ENCODE data around the gene KCNJ6. TPM values are rescaled to one million over a fixed set of nuclear protein-coding genes. Genes with fewer than 3 reads are reported as not detected.

The KCNJ6 gene
- total and polyA plus RNA-seq, 4 experiments from 2014 or later, result not detected

DNA sequence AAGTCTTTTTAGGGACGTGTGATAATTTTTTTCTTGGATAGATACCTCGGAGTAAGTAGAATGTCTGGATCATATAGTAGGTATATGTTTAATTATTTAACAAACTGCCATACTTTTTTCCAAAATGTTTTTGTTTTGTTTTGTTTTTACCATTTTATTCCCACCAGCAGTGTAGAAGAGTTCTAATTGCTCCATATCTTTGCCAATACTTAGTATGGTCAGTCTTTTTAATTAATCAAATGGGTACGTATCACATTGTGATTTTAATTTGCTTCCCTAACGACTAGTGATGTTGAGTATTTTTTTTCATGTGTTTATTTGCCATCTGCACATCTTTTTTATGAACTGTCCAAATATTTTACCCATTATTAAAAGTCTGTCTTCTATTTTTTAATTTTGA is 23.6 kb upstream of the KCNJ6 start:
- CTCF ChIA-PET (ENCODE audit: partially characterized antibody), result no interaction called here
- Mint-ChIP-seq H3K4me3 (no peak overlapping the region), H3K27me3 (no peaks in the 10 kb centered on the region), H3K9me3 (peaks cover 0 to 21% (median 7%) of the 10 kb centered on the region in 8 donors), H3K36me3 (no peaks in the 10 kb centered on the region), H3K27ac (no peak overlapping the region), H3K4me1 (no peaks in the 10 kb centered on the region)
- H3K36me3 ChIP-seq (ENCODE audit: insufficient read depth, low read length), result no peaks in the 10 kb centered on the region
- intact Hi-C loops (cut with micrococcal nuclease), result no loop called here
- no peaks in the 10 kb centered on the region for H3K4me1 ChIP-seq (ENCODE audit: insufficient read depth, low read length)
- no peak overlapping the region for H3K27ac ChIP-seq (ENCODE audit: low read depth, low read length)
- DNase-seq, result no peak
- no peaks in the 10 kb centered on the region for H3K9me3 ChIP-seq (ENCODE audit: control insufficient read depth in 1 of 2, low read length in 2 of 2)
- H3K27me3 ChIP-seq (ENCODE audit: insufficient read depth, low read length), result no peaks in the 10 kb centered on the region
- POLR2A ChIA-PET (ENCODE audit: partially characterized antibody), result no interaction called here
- no peak overlapping the region for H3K4me3 ChIP-seq (ENCODE audit: low read length in 2 of 2)

DNA sequence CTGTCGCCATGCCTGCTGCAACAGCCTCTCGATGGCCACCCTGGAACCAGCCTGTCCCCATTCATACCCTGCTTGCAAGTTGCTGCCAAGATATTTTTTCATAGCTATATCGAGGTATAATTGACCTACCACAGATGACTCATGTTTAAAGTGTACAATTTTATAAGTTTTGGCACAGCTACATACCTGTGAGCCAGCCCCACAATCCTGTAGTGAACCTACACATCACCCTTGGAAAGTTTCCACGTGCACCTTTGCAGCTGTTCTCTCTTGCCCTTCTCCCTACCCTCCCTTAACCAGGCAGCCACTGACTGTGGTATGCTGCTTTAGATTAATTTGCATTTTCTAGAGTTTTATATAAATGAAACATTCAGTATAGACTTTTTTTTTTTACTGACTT is 23.0 kb upstream of the KCNJ6 start:
- CTCF ChIA-PET (ENCODE audit: partially characterized antibody), result no interaction called here
- Histone ChIP-seq H3K4me1 (ENCODE audit: insufficient read depth, low read length) (no peaks in the 10 kb centered on the region), H3K36me3 (ENCODE audit: insufficient read depth, low read length) (no peaks in the 10 kb centered on the region), H3K27ac (ENCODE audit: low read depth, low read length) (no peak overlapping the region), H3K4me3 (ENCODE audit: low read length in 2 of 2) (no peak overlapping the region), H3K9me3 (ENCODE audit: control insufficient read depth in 1 of 2, low read length in 2 of 2) (no peaks in the 10 kb centered on the region), H3K27me3 (ENCODE audit: insufficient read depth, low read length) (no peaks in the 10 kb centered on the region)
- H3K36me3 Mint-ChIP-seq, result no peaks in the 10 kb centered on the region
- no peaks in the 10 kb centered on the region for H3K27me3 Mint-ChIP-seq
- intact Hi-C loops (cut with micrococcal nuclease), result no loop called here
- peaks cover 0 to 21% (median 9%) of the 10 kb centered on the region in 8 donors for H3K9me3 Mint-ChIP-seq
- POLR2A ChIA-PET (ENCODE audit: partially characterized antibody), result no interaction called here
- no peak for DNase-seq
- no peaks in the 10 kb centered on the region for H3K4me1 Mint-ChIP-seq
- H3K27ac Mint-ChIP-seq, result no peak overlapping the region
- H3K4me3 Mint-ChIP-seq, result no peak overlapping the region

GRCh38 chr21:37937668-37938067 is 21.4 kb upstream of the KCNJ6 start:
- no peak overlapping the region for H3K27ac Mint-ChIP-seq

DNA sequence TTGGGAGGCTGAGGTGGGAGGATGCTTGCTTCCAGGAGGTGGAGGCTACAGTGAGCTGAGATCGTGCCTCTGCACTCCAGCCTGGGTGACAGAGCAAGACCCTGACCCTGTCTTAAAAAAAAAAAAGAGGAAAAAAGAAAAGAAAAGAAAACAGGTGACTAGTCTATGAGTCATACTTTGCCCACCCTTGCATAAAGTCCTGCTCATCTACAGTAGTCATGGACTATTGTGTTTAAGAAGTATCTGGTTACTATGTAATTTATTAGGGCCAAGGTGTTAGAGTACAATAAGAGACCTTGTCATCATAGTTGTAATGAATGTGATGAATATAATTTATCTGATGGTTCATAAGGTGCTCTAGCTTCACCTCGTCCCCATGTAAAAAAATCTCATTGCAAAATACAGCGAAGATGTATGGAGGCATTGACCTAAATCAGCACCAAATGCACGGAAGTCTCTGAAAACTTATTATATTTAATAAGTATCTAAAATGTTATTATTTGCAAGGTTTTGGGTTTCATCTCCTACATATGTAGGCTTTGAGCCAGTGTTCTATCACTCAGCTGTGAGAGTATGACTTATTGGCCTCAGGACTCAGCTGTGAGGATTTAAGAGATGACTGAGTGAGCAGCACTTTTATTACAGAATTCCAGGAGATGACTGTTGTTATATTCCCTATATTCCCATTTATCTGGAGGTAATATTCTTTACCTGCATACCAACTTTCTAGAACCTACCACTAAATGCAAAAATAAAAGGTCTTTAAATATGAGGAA is 19.9 kb upstream of the KCNJ6 start:
- no peaks in the 10 kb centered on the region for H3K36me3 Mint-ChIP-seq
- H3K4me1 ChIP-seq (ENCODE audit: insufficient read depth, low read length), result no peaks in the 10 kb centered on the region
- no peak overlapping the region for H3K4me3 ChIP-seq (ENCODE audit: low read length in 2 of 2)
- peaks cover 7 to 38% (median 21%) of the 10 kb centered on the region in 8 donors for H3K9me3 Mint-ChIP-seq
- H3K4me3 Mint-ChIP-seq, result no peak overlapping the region
- no peaks in the 10 kb centered on the region for H3K27me3 ChIP-seq (ENCODE audit: insufficient read depth, low read length)
- H3K36me3 ChIP-seq (ENCODE audit: insufficient read depth, low read length), result no peaks in the 10 kb centered on the region
- no peak overlapping the region for H3K27ac ChIP-seq (ENCODE audit: low read depth, low read length)
- no peaks in the 10 kb centered on the region for H3K4me1 Mint-ChIP-seq
- CTCF ChIA-PET (ENCODE audit: partially characterized antibody), result no interaction called here
- H3K27me3 Mint-ChIP-seq, result no peaks in the 10 kb centered on the region
- no peak overlapping the region for H3K27ac Mint-ChIP-seq
- POLR2A ChIA-PET (ENCODE audit: partially characterized antibody), result no interaction called here
- DNase-seq, result no peak
- intact Hi-C loops (cut with micrococcal nuclease), result no loop called here
- no peaks in the 10 kb centered on the region for H3K9me3 ChIP-seq (ENCODE audit: control insufficient read depth in 1 of 2, low read length in 2 of 2)

More at GRCh38 chr21:37937668-37938067, 21.4 kb upstream of the KCNJ6 start:
- no peak for DNase-seq
- no peaks in the 10 kb centered on the region for H3K27me3 Mint-ChIP-seq
- Histone ChIP-seq H3K9me3 (ENCODE audit: control insufficient read depth in 1 of 2, low read length in 2 of 2) (no peaks in the 10 kb centered on the region), H3K36me3 (ENCODE audit: insufficient read depth, low read length) (no peaks in the 10 kb centered on the region), H3K27me3 (ENCODE audit: insufficient read depth, low read length) (no peaks in the 10 kb centered on the region), H3K4me1 (ENCODE audit: insufficient read depth, low read length) (no peaks in the 10 kb centered on the region), H3K27ac (ENCODE audit: low read depth, low read length) (no peak overlapping the region), H3K4me3 (ENCODE audit: low read length in 2 of 2) (no peak overlapping the region)
- POLR2A ChIA-PET (ENCODE audit: partially characterized antibody), result no interaction called here
- CTCF ChIA-PET (ENCODE audit: partially characterized antibody), result no interaction called here
- H3K9me3 Mint-ChIP-seq, result peaks cover 7 to 25% (median 18%) of the 10 kb centered on the region in 8 donors
- H3K36me3 Mint-ChIP-seq, result no peaks in the 10 kb centered on the region
- H3K4me3 Mint-ChIP-seq, result no peak overlapping the region
- no peaks in the 10 kb centered on the region for H3K4me1 Mint-ChIP-seq
- intact Hi-C loops (cut with micrococcal nuclease), result no loop called here

- Histone ChIP-seq H3K9me3 (ENCODE audit: control insufficient read depth in 1 of 2, low read length in 2 of 2) (no peaks in the 10 kb centered on the region), H3K4me3 (ENCODE audit: low read length in 2 of 2) (no peak overlapping the region), H3K4me1 (ENCODE audit: insufficient read depth, low read length) (no peaks in the 10 kb centered on the region), H3K27ac (ENCODE audit: low read depth, low read length) (no peak overlapping the region), H3K36me3 (ENCODE audit: insufficient read depth, low read length) (no peaks in the 10 kb centered on the region), H3K27me3 (ENCODE audit: insufficient read depth, low read length) (no peaks in the 10 kb centered on the region)
- no peak for DNase-seq
- no peaks in the 10 kb centered on the region for H3K36me3 Mint-ChIP-seq
- intact Hi-C loops (cut with micrococcal nuclease), result no loop called here
- ChIA-PET CTCF (ENCODE audit: partially characterized antibody) (no interaction called here), POLR2A (ENCODE audit: partially characterized antibody) (no interaction called here)
- no peak overlapping the region for H3K27ac Mint-ChIP-seq
- H3K4me1 Mint-ChIP-seq, result no peaks in the 10 kb centered on the region
- H3K27me3 Mint-ChIP-seq, result peaks cover 0 to 2% of the 10 kb centered on the region in 2 donors
- H3K4me3 Mint-ChIP-seq, result no peak overlapping the region
- H3K9me3 Mint-ChIP-seq, result peaks cover 2 to 36% (median 14%) of the 10 kb centered on the region in 8 donors
Observed at GRCh38 chr21:37932936-37933335, 16.7 kb upstream of the KCNJ6 start.

DNA sequence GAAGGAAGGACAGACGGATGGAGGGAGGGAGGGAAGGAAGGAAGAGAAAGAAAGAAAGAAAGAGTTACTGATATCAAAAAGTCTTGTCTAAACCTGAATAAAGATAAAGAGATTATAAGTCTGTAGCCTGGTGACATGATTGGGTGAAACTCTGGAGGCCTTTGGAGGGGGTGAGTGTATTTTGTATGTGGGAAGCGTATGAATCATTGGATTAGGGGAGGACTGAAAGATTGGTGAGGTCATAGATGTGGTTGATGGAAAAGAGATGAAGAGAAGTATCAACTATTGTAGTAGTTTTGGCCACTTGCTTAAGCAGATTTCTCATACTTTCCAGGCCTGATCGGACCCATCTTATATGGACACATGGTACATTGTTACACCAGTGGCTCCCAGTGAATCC is 11.5 kb upstream of the KCNJ6 start:
- no peaks in the 10 kb centered on the region for H3K36me3 Mint-ChIP-seq
- ChIA-PET POLR2A (ENCODE audit: partially characterized antibody) (no interaction called here), CTCF (ENCODE audit: partially characterized antibody) (no interaction called here)
- H3K27me3 Mint-ChIP-seq, result peaks cover 3 to 8% of the 10 kb centered on the region in 2 donors
- no peak for DNase-seq
- no peak overlapping the region for H3K4me3 ChIP-seq (ENCODE audit: low read length in 2 of 2)
- peaks cover 2 to 17% (median 4%) of the 10 kb centered on the region in 8 donors for H3K9me3 Mint-ChIP-seq
- no peaks in the 10 kb centered on the region for H3K9me3 ChIP-seq (ENCODE audit: control insufficient read depth in 1 of 2, low read length in 2 of 2)
- H3K27me3 ChIP-seq (ENCODE audit: insufficient read depth, low read length), result no peaks in the 10 kb centered on the region
- H3K27ac Mint-ChIP-seq, result no peak overlapping the region
- no peak overlapping the region for H3K4me3 Mint-ChIP-seq
- intact Hi-C loops (cut with micrococcal nuclease), result no loop called here
- no peaks in the 10 kb centered on the region for H3K4me1 ChIP-seq (ENCODE audit: insufficient read depth, low read length)
- no peak overlapping the region for H3K27ac ChIP-seq (ENCODE audit: low read depth, low read length)
- H3K36me3 ChIP-seq (ENCODE audit: insufficient read depth, low read length), result no peaks in the 10 kb centered on the region
- H3K4me1 Mint-ChIP-seq, result no peaks in the 10 kb centered on the region

GRCh38 chr21:37921091-37921490 is 4.8 kb upstream of the KCNJ6 start:
- Histone ChIP-seq H3K4me1 (ENCODE audit: insufficient read depth, low read length) (no peaks in the 10 kb centered on the region), H3K4me3 (ENCODE audit: low read length in 2 of 2) (no peak overlapping the region), H3K27me3 (ENCODE audit: insufficient read depth, low read length) (no peaks in the 10 kb centered on the region), H3K9me3 (ENCODE audit: control insufficient read depth in 1 of 2, low read length in 2 of 2) (no peaks in the 10 kb centered on the region), H3K36me3 (ENCODE audit: insufficient read depth, low read length) (no peaks in the 10 kb centered on the region), H3K27ac (ENCODE audit: low read depth, low read length) (no peak overlapping the region)
- Mint-ChIP-seq H3K4me1 (no peaks in the 10 kb centered on the region), H3K27me3 (peaks cover 20 to 27% of the 10 kb centered on the region in 2 donors), H3K9me3 (peaks cover 0 to 5% (median 0%) of the 10 kb centered on the region in 8 donors), H3K27ac (no peak overlapping the region), H3K4me3 (no peak overlapping the region), H3K36me3 (no peaks in the 10 kb centered on the region)
- DNase-seq, result no peak
- intact Hi-C loops (cut with micrococcal nuclease), result no loop called here
- ChIA-PET CTCF (ENCODE audit: partially characterized antibody) (no interaction called here), POLR2A (ENCODE audit: partially characterized antibody) (no interaction called here)

Data from CD4-positive, alpha-beta memory T cell (primary cell).